HCEC 1CT (cell line): ENCODE data around the gene PKP4.
"Not testable (repeated sequence)": the region's sequence is repeated elsewhere in the genome, so short reads cannot be mapped to it uniquely, and the experiment has no call there.

Experiments
- DNase-seq: peaks from one replicate; pipeline ENCODE4 v3.0.0-alpha.2; 2017

Gene PKP4

GRCh38 chr2:158456309-158457066, at the start of gene PKP4, which contains the start of gene CCDC148:
TSS of gene PKP4 (plus strand) at chr2:158456952. CDS start at chr2:158533185, 76,233 bp downstream.
TSS of gene CCDC148 (minus strand) at chr2:158456753. CDS start at chr2:158456439, 314 bp downstream.
- DNase-seq = peak; percentile 94

- DNase-seq = no peak
Observed at GRCh38 chr2:158407031-158407430, 49.7 kb upstream of the PKP4 start.

GRCh38 chr2:158410132-158410531, 46.6 kb upstream of the PKP4 start:
- DNase-seq = no peak

GRCh38 chr2:158411748-158412147, 45.0 kb upstream of the PKP4 start:
- no peak for DNase-seq

- DNase-seq = peak; percentile 40
Observed at GRCh38 chr2:158412206-158412605, 44.5 kb upstream of the PKP4 start.

GRCh38 chr2:158413581-158413980, 43.2 kb upstream of the PKP4 start:
- no peak for DNase-seq

GRCh38 chr2:158414538-158414937, 42.2 kb upstream of the PKP4 start:
- DNase-seq = peak; percentile 73

- no peak for DNase-seq
Observed at GRCh38 chr2:158432117-158432516, 24.6 kb upstream of the PKP4 start.

GRCh38 chr2:158433716-158434115, 23.0 kb upstream of the PKP4 start:
- DNase-seq = not testable (repeated sequence)

GRCh38 chr2:158439062-158439461, 17.7 kb upstream of the PKP4 start:
- DNase-seq = not testable (repeated sequence)

- DNase-seq = no peak
Observed at GRCh38 chr2:158443606-158444005, 13.1 kb upstream of the PKP4 start.

- peak; percentile 73 for DNase-seq
Observed at GRCh38 chr2:158457092-158457825, 507 bp downstream of the PKP4 start.

- peak; percentile 65 for DNase-seq
Observed at GRCh38 chr2:158457826-158458616, 1.3 kb downstream of the PKP4 start.

GRCh38 chr2:158458617-158458920, 1.8 kb downstream of the PKP4 start:
- DNase-seq = no peak

GRCh38 chr2:158459161-158460003, 2.6 kb downstream of the PKP4 start:
- peak; percentile 2 for DNase-seq

- peak; percentile 12 for DNase-seq
Observed at GRCh38 chr2:158460632-158461297, 4.0 kb downstream of the PKP4 start.

- DNase-seq = no peak
Observed at GRCh38 chr2:158463496-158464095, 6.8 kb downstream of the PKP4 start.

- peak; percentile 17 for DNase-seq
Observed at GRCh38 chr2:158464426-158465281, 7.9 kb downstream of the PKP4 start.

- DNase-seq = no peak
Observed at GRCh38 chr2:158467248-158467647, 10.5 kb downstream of the PKP4 start.

- not testable (repeated sequence) for DNase-seq
Observed at GRCh38 chr2:158472829-158473228, 16.1 kb downstream of the PKP4 start.
